Neural cell (in vitro differentiated cells): ENCODE measurements around the gene GLCE. TPM values are rescaled to one million over a fixed set of nuclear protein-coding genes. Genes with fewer than 3 reads are reported as not detected.

Experiments
- H2AFZ ChIP-seq: fragments of 200-600, 300-800 bp; sonication (generic), shearing (Covaris generic); 2 replicates; pipeline ENCODE4 v1.6.0; 2014; ENCODE audit warnings: low read depth, mild to moderate bottlenecking, antibody characterized with exemption, low read length, moderate library complexity
- H3F3A ChIP-seq: fragments of 200-600 bp; shearing (Covaris generic); 2 replicates; pipeline ENCODE4 v1.6.1; 2016; ENCODE audit warnings: mild to moderate bottlenecking, moderate library complexity, mixed read lengths, antibody characterized with exemption, low read length; ENCODE audit not compliant: insufficient read depth, poor library complexity, severe bottlenecking
- H3K27ac ChIP-seq: fragments of 200-600, 300-800 bp; sonication (generic), shearing (Covaris generic); 2 replicates; pipeline ENCODE4 v1.5.1; 2014; ENCODE audit warnings: mild to moderate bottlenecking, low read length, moderate library complexity
- H3K27me3 ChIP-seq: fragments of 300-800, 200-600 bp; sonication (generic), shearing (Covaris generic); 2 replicates; pipeline ENCODE4 v1.6.0; 2014; ENCODE audit warnings: mild to moderate bottlenecking, low read depth, low read length, moderate library complexity; ENCODE audit not compliant: insufficient read depth
- H3K36me3 ChIP-seq: fragments of 300-800, 200-600 bp; sonication (generic), shearing (Covaris generic); 2 replicates; pipeline ENCODE4 v1.5.1; 2014; ENCODE audit warnings: mild to moderate bottlenecking, antibody characterized with exemption, low read length, moderate library complexity; ENCODE audit not compliant: insufficient read depth
- H3K4me2 ChIP-seq: fragments of 300-800, 200-600 bp; sonication (generic), shearing (Covaris generic); 2 replicates; pipeline ENCODE4 v1.6.0; 2014; ENCODE audit warnings: mild to moderate bottlenecking, low read length
- H3K4me3 ChIP-seq: fragments of 300-800, 200-600 bp; sonication (generic), shearing (Covaris generic); 2 replicates; pipeline ENCODE4 v1.5.1; 2014; ENCODE audit warnings: mild to moderate bottlenecking, low read length, moderate library complexity
- H3K79me2 ChIP-seq: fragments of 200-600 bp; shearing (Covaris generic); replicated peaks from 2 replicates; pipeline ENCODE4 v1.6.0; 2014; ENCODE audit warnings: mild to moderate bottlenecking, low read length, moderate library complexity; ENCODE audit not compliant: insufficient read depth
- H3K9ac ChIP-seq: fragments of 300-800, 200-600 bp; sonication (generic), shearing (Covaris generic); 2 replicates; pipeline ENCODE4 v1.6.1; 2016; ENCODE audit warnings: mild to moderate bottlenecking, low read length, mixed read lengths
- H3K9me2 ChIP-seq: fragments of 200-600 bp; shearing (Covaris generic); 2 replicates; pipeline ENCODE4 v1.6.1; 2016; ENCODE audit warnings: mild to moderate bottlenecking, low read length, mixed read lengths; ENCODE audit not compliant: insufficient read depth
- H3K9me3 ChIP-seq: fragments of 200-600, 300-800 bp; sonication (generic), shearing (Covaris generic); 2 replicates; pipeline ENCODE4 v1.6.1; 2016; ENCODE audit warnings: mild to moderate bottlenecking, mixed run types, low read length, moderate library complexity, mixed read lengths
- H4K20me1 ChIP-seq: fragments of 200-600 bp; shearing (Covaris generic); 2 replicates; pipeline ENCODE4 v1.6.1; 2016; ENCODE audit warnings: mild to moderate bottlenecking, mixed run types; ENCODE audit not compliant: insufficient read depth
- EP300 ChIP-seq: fragments of 450-650 bp; conservative IDR thresholded peaks from 2 replicates; pipeline ENCODE4 v1.6.1; 2014; ENCODE audit warnings: antibody characterized with exemption, mild to moderate bottlenecking, moderate library complexity; ENCODE audit not compliant: poor library complexity, severe bottlenecking
- EZH2 ChIP-seq: fragments of 200-600, 300-800 bp; shearing (Covaris generic), sonication (generic); IDR thresholded peaks from 2 replicates; pipeline ENCODE4 v1.6.1; 2014; ENCODE audit warnings: antibody characterized with exemption, low read length, borderline replicate concordance, mild to moderate bottlenecking; ENCODE audit not compliant: insufficient read depth, poor library complexity, severe bottlenecking
- MXI1 ChIP-seq: fragments of 450-650 bp; conservative IDR thresholded peaks from 2 replicates; pipeline ENCODE4 v1.6.1; 2014; ENCODE audit warnings: antibody characterized with exemption, mild to moderate bottlenecking; ENCODE audit not compliant: poor library complexity, severe bottlenecking
- POLR2AphosphoS5 ChIP-seq: IDR thresholded peaks from 2 replicates; pipeline ENCODE4 v1.6.1; 2012
- RAD21 ChIP-seq: fragments of 450-650 bp; conservative IDR thresholded peaks from 2 replicates; pipeline ENCODE4 v1.6.1; 2014; ENCODE audit warnings: antibody characterized with exemption, mild to moderate bottlenecking, moderate library complexity
- SMC3 ChIP-seq: fragments of 450-650 bp; conservative IDR thresholded peaks from 2 replicates; pipeline ENCODE4 v1.6.1; 2014; ENCODE audit warnings: antibody characterized with exemption, mild to moderate bottlenecking, moderate library complexity; ENCODE audit not compliant: poor library complexity
- TAF1 ChIP-seq: IDR thresholded peaks from 2 replicates; pipeline ENCODE4 v1.6.1; 2012; ENCODE audit warnings: low read depth
- polyA plus RNA-seq: library from polyadenylated mRNA; depleted of rRNA; stranded (reverse); fragments of >200 nt; gene quantifications from 2 replicates; pipeline ENCODE4 v1.2.3, GENCODE V29; 2014
- TF ChIP-seq, protein P1 (sequence below): IDR thresholded peaks from 2 replicates; pipeline ENCODE4 v1.6.1; 2012; ENCODE audit warnings: borderline replicate concordance
- TF ChIP-seq, protein P2 (sequence below): fragments of 450-650 bp; IDR thresholded peaks from 2 replicates; pipeline ENCODE4 v1.5.1; 2014; ENCODE audit warnings: antibody characterized with exemption, mild to moderate bottlenecking, moderate library complexity; ENCODE audit not compliant: poor library complexity, severe bottlenecking

The GLCE gene
- polyA plus RNA-seq, 1 donor from 2014 or later: 31.5 TPM

DNA sequence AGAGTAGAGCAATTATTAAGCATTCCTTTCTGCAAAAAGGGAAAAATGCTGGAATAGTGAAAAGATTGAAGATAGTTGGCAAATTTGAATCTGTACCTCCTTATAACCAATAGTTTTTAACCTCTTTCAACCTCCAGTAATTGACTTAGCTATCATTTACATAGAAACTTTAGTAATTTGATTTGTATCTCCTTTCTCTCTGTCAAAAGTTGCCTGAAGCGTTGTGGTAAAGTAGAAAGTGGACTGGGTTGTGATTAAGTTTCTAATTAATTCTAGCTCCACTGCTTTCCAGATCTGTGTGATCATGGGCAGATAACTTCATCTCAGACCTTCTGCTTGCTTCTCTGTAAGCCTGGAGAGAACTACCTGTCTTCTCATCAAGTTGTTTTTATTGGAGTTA, 24.8 kb downstream of the GLCE start:
- H3K9me3 ChIP-seq: no peaks in the 10 kb centered on the region
- no peak overlapping the region for H3K9ac ChIP-seq
- no peaks in the 10 kb centered on the region for H3K36me3 ChIP-seq
- H3K27me3 ChIP-seq: no peaks in the 10 kb centered on the region
- H3K4me2 ChIP-seq: no peak overlapping the region
- H3K79me2 ChIP-seq: no peaks in the 10 kb centered on the region
- no peaks in the 10 kb centered on the region for H3F3A ChIP-seq
- H4K20me1 ChIP-seq: no peaks in the 10 kb centered on the region
- TF ChIP-seq POLR2AphosphoS5: no peak
- TF ChIP-seq, protein P1, sequence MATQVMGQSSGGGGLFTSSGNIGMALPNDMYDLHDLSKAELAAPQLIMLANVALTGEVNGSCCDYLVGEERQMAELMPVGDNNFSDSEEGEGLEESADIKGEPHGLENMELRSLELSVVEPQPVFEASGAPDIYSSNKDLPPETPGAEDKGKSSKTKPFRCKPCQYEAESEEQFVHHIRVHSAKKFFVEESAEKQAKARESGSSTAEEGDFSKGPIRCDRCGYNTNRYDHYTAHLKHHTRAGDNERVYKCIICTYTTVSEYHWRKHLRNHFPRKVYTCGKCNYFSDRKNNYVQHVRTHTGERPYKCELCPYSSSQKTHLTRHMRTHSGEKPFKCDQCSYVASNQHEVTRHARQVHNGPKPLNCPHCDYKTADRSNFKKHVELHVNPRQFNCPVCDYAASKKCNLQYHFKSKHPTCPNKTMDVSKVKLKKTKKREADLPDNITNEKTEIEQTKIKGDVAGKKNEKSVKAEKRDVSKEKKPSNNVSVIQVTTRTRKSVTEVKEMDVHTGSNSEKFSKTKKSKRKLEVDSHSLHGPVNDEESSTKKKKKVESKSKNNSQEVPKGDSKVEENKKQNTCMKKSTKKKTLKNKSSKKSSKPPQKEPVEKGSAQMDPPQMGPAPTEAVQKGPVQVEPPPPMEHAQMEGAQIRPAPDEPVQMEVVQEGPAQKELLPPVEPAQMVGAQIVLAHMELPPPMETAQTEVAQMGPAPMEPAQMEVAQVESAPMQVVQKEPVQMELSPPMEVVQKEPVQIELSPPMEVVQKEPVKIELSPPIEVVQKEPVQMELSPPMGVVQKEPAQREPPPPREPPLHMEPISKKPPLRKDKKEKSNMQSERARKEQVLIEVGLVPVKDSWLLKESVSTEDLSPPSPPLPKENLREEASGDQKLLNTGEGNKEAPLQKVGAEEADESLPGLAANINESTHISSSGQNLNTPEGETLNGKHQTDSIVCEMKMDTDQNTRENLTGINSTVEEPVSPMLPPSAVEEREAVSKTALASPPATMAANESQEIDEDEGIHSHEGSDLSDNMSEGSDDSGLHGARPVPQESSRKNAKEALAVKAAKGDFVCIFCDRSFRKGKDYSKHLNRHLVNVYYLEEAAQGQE: no peak
- TF ChIP-seq SMC3: no peak
- TF ChIP-seq EP300: no peak
- TF ChIP-seq, protein P2, sequence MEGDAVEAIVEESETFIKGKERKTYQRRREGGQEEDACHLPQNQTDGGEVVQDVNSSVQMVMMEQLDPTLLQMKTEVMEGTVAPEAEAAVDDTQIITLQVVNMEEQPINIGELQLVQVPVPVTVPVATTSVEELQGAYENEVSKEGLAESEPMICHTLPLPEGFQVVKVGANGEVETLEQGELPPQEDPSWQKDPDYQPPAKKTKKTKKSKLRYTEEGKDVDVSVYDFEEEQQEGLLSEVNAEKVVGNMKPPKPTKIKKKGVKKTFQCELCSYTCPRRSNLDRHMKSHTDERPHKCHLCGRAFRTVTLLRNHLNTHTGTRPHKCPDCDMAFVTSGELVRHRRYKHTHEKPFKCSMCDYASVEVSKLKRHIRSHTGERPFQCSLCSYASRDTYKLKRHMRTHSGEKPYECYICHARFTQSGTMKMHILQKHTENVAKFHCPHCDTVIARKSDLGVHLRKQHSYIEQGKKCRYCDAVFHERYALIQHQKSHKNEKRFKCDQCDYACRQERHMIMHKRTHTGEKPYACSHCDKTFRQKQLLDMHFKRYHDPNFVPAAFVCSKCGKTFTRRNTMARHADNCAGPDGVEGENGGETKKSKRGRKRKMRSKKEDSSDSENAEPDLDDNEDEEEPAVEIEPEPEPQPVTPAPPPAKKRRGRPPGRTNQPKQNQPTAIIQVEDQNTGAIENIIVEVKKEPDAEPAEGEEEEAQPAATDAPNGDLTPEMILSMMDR: no peak
- no peak for TF ChIP-seq RAD21
- no peak for TF ChIP-seq TAF1
- TF ChIP-seq MXI1: no peak
- no peak for TF ChIP-seq EZH2
- no peaks in the 10 kb centered on the region for H3K9me2 ChIP-seq
- no peak overlapping the region for H3K4me3 ChIP-seq
- no peak overlapping the region for H3K27ac ChIP-seq
- H2AFZ ChIP-seq: no peak overlapping the region

DNA sequence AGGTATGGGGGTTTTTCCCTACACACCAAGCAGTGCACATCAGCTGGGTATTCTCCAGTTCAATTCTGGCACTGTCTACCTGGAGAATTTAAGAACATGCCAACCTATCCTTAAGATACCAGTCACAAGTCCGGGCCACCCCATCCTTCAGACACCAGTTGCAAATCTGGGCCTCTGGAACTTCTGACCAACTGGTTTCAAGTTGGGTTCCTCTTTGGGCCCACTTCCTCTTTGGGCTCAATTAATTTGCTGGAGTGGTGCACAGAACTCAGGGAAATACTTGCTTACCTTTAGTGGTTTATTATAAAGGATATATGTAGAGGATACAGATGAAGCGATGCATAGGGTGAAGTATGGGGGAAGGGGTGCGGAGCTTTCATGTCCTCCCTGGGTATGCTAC, 25.3 kb downstream of the GLCE start:
- no peaks in the 10 kb centered on the region for H3F3A ChIP-seq
- TF ChIP-seq POLR2AphosphoS5 (no peak), RAD21 (no peak)

DNA sequence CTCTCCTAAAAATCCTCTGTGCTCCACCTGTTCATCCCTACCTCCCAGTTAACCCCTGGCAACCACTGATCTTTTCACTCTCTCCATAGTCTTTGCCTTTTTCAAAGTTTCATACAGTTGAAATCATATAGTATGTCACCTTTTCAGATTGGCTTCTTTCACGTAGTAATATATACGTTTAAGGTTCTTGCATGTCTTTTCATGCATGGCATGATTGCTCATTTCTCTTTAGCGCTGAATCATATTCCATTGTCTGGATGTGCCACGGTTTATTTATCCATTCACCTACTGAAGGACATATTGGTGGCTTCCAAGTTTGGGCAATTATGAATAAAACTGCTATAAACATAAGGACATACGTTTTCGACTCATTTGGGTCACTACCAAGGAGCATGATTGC, 28.7 kb downstream of the GLCE start:
- no peaks in the 10 kb centered on the region for H3K27me3 ChIP-seq
- no peaks in the 10 kb centered on the region for H3F3A ChIP-seq
- H3K9ac ChIP-seq: no peak overlapping the region
- no peak overlapping the region for H3K4me2 ChIP-seq
- H3K9me2 ChIP-seq: no peaks in the 10 kb centered on the region
- TF ChIP-seq MXI1 (no peak), TAF1 (no peak), EZH2 (no peak), EP300 (no peak), SMC3 (no peak)
- TF ChIP-seq, protein P1: no peak
- TF ChIP-seq, protein P2: no peak
- H2AFZ ChIP-seq: no peak overlapping the region
- no peak overlapping the region for H3K4me3 ChIP-seq
- no peaks in the 10 kb centered on the region for H3K9me3 ChIP-seq
- H3K36me3 ChIP-seq: no peaks in the 10 kb centered on the region
- no peak overlapping the region for H3K27ac ChIP-seq
- H4K20me1 ChIP-seq: no peaks in the 10 kb centered on the region
- no peaks in the 10 kb centered on the region for H3K79me2 ChIP-seq

More for the DNA sequence above, 25.3 kb downstream of the GLCE start:
- Histone ChIP-seq H2AFZ (no peak overlapping the region), H3K27ac (no peak overlapping the region), H3K4me2 (no peak overlapping the region), H3K79me2 (no peaks in the 10 kb centered on the region), H3K9me2 (no peaks in the 10 kb centered on the region), H4K20me1 (no peaks in the 10 kb centered on the region), H3K36me3 (no peaks in the 10 kb centered on the region), H3K27me3 (no peaks in the 10 kb centered on the region), H3K9me3 (no peaks in the 10 kb centered on the region), H3K4me3 (no peak overlapping the region), H3K9ac (no peak overlapping the region)
